ENCODE measurements around the gene LSAMP. TPM values are rescaled to one million over a fixed set of nuclear protein-coding genes. Genes with fewer than 3 reads are reported as not detected.

LSAMP gene
- total RNA-seq, 1 donor from 2014 or later: 0.11 TPM

GRCh38 chr3:116298151-116298550 is 147.1 kb downstream of the LSAMP start:
- no peak for TF ChIP-seq CTCF (IDR thresholded peaks at IDR 0.05)
- H3K9me3 ChIP-seq: no peaks in the 10 kb centered on the region
- H3K36me3 ChIP-seq: no peaks in the 10 kb centered on the region
- no peak for DNase-seq (ENCODE audit: low spot score in 2 of 2)
- intact Hi-C loops (cut with DNase I): no loop called here
- no peak overlapping the region for H3K4me3 ChIP-seq
- no peaks in the 10 kb centered on the region for H3K27me3 ChIP-seq
- H3K27ac ChIP-seq: no peak overlapping the region
- no peaks in the 10 kb centered on the region for H3K4me1 ChIP-seq

- no peaks in the 10 kb centered on the region for H3K9me3 ChIP-seq
- no peak for TF ChIP-seq CTCF (IDR thresholded peaks at IDR 0.05)
- H3K27me3 ChIP-seq: no peaks in the 10 kb centered on the region
- H3K27ac ChIP-seq: no peak overlapping the region
- intact Hi-C loops (cut with DNase I): no loop called here
- no peaks in the 10 kb centered on the region for H3K36me3 ChIP-seq
- H3K4me3 ChIP-seq: no peak overlapping the region
- H3K4me1 ChIP-seq: no peaks in the 10 kb centered on the region
- DNase-seq (ENCODE audit: low spot score in 2 of 2): no peak
Measured at GRCh38 chr3:116291141-116291540, 154.1 kb downstream of the LSAMP start.

GRCh38 chr3:116288485-116288884 is 156.8 kb downstream of the LSAMP start:
- Histone ChIP-seq H3K27ac (no peak overlapping the region), H3K4me1 (no peaks in the 10 kb centered on the region), H3K36me3 (no peaks in the 10 kb centered on the region), H3K9me3 (no peaks in the 10 kb centered on the region), H3K4me3 (no peak overlapping the region), H3K27me3 (no peaks in the 10 kb centered on the region)
- no peak for TF ChIP-seq CTCF (IDR thresholded peaks at IDR 0.05)
- intact Hi-C loops (cut with DNase I): no loop called here
- DNase-seq (ENCODE audit: low spot score in 2 of 2): no peak

- Histone ChIP-seq H3K4me1 (no peaks in the 10 kb centered on the region), H3K9me3 (no peaks in the 10 kb centered on the region), H3K27me3 (no peaks in the 10 kb centered on the region), H3K36me3 (no peaks in the 10 kb centered on the region), H3K4me3 (no peak overlapping the region), H3K27ac (no peak overlapping the region)
- TF ChIP-seq CTCF (IDR thresholded peaks at IDR 0.05): no peak
- intact Hi-C loops (cut with DNase I): no loop called here
- DNase-seq (ENCODE audit: low spot score in 2 of 2): no peak
Measured at GRCh38 chr3:116285781-116286421, 159.4 kb downstream of the LSAMP start.

GRCh38 chr3:116281313-116282143 is 163.8 kb downstream of the LSAMP start:
- intact Hi-C loops (cut with DNase I): no loop called here
- DNase-seq (ENCODE audit: low spot score in 2 of 2): no peak
- H3K9me3 ChIP-seq: no peaks in the 10 kb centered on the region

More at GRCh38 chr3:116281313-116282143, 163.8 kb downstream of the LSAMP start:
- H3K36me3 ChIP-seq: no peaks in the 10 kb centered on the region
- H3K4me3 ChIP-seq: no peak overlapping the region
- no peak overlapping the region for H3K27ac ChIP-seq
- no peak for TF ChIP-seq CTCF (IDR thresholded peaks at IDR 0.05)
- H3K4me1 ChIP-seq: no peaks in the 10 kb centered on the region
- no peaks in the 10 kb centered on the region for H3K27me3 ChIP-seq

Data from ascending aorta (tissue), 2 donors.